Measurements from ENCODE around the gene BRAF.
"Not testable (repeated sequence)": the region's sequence is repeated elsewhere in the genome, so short reads cannot be mapped to it uniquely, and the experiment has no call there.

The BRAF gene

GRCh38 chr7:140873434-140873833 lies 51.3 kb downstream of the BRAF start:
- no peak for DNase-seq

GRCh38 chr7:140870003-140870402 lies 54.7 kb downstream of the BRAF start:
- DNase-seq, result no peak

DNA sequence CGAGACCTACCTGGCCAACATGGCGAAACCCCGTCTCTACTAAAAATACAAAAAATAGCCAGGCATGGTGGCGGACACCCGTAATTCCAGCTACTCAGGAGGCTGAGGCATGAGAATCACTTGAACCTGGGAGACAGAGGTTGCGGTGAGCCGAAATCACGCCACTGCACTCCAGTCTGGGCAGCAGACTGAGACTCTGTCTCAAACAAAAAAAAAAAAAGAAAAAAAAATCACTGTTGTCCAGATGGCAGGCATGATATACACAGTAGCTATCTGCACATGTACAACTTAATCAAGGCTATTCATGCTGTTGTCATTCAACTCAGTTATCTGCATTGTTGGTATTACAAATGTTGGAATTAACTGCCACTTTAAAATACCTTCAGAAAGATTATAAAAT lies 55.3 kb downstream of the BRAF start:
- no peak for DNase-seq

GRCh38 chr7:140867467-140868462 lies 57.0 kb downstream of the BRAF start:
- DNase-seq, result no peak

DNA sequence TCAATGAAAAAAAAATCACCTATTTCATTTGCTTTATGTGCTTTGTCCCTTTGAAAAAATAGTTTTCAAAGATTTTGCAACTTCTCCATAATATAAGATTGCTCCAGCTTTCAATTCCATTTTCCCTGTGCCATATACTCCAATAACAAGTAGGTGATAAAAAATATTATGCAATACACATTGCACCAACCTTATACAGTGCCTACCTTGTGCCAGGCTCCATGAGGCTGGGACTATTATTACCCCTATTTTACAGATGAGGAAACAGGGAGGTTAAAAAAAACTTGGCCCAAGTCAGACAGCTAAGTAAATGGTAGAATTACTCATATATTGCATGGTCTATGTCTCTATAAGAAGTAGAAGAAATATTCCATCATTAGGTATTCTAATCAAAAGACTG lies 57.8 kb downstream of the BRAF start:
- DNase-seq, result no peak

DNA sequence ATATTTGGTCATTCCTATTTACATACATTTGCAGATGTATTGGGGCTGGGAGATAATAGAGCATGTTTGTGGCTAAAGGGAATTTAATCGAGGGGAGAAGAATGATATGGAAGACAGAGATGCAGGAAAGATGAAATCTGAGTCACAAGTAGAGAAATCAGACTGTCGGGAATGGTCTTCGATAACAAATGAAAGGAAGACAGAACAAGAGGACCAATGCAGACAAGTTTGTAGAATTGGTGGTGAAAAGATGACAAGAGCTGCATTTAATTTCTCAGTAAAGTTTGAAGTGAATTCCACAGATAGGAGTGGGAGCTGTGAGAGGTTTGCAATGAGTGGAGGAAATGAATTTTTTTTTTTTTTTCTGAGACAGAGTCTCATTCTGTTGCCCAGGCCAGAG lies 60.0 kb downstream of the BRAF start:
- no peak for DNase-seq

DNA sequence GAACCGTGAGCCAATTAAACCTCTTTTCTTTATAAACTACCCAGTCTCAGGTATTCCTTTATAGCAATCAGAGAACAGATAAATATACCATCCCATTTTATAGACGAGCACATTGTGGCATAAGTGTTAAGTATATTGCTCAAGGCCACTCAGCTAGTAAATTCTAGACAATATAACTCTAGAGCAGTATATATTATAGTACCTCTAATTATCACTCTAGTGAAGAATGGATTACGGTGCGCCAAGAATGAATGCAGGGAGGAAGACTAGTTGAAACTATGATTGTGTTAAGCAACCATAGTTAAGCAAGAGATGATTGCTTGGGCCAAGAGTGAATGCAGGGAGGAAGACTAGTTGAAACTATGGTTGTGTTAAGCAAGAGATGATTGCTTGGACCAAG lies 60.9 kb downstream of the BRAF start:
- DNase-seq, result no peak

GRCh38 chr7:140863184-140863583 lies 61.5 kb downstream of the BRAF start:
- no peak for DNase-seq

GRCh38 chr7:140857048-140857447 lies 67.7 kb downstream of the BRAF start:
- DNase-seq, result no peak

- DNase-seq, result no peak
These were observed 83.5 kb downstream of the BRAF start for GRCh38 chr7:140841166-140841715.

GRCh38 chr7:140831724-140832123 lies 93.0 kb downstream of the BRAF start:
- DNase-seq, result no peak

- DNase-seq, result no peak
These were observed 95.0 kb downstream of the BRAF start for GRCh38 chr7:140829720-140830119.

GRCh38 chr7:140828741-140829140 lies 96.0 kb downstream of the BRAF start:
- DNase-seq, result no peak

DNA sequence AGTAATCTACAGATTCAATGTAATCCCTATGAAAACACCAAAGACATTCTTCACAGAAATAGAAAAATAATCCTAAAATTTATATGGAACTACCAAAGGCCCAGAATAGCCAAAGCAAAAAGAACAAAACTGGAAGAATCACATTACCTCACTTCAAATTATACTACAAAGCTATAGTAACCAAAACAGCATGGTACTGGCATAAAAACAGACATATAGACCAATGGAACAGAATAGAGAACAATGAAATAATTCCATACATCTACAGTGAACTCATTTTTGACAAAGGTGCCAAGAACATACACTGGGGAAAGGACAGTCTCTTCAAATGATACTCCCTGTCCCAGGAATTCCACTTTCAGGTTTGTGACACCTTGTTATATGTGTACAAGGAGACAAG lies 107.3 kb downstream of the BRAF start:
- DNase-seq, result not testable (repeated sequence)

- peak; percentile 74 for DNase-seq
These were observed 113.7 kb downstream of the BRAF start for GRCh38 chr7:140810830-140811556.

DNA sequence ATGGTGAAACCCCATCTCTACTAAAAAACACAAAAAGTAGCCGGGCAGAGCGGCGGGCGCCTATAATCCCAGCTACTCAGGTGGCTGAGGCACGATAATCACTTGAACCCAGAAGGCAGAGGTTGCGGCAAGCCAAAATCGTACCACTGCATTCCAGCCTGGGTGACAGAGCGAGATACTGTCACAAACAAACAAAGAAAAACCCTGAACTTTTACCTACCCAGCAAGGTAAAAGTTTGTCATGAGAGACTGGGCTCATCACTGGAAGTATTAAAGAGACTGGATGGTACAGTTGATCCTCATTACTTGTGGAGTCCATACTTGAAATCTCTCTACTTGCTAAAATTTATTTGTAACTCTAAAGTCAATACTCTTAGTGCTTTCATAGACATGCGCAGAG lies 114.3 kb downstream of the BRAF start:
- DNase-seq, result no peak

DNA sequence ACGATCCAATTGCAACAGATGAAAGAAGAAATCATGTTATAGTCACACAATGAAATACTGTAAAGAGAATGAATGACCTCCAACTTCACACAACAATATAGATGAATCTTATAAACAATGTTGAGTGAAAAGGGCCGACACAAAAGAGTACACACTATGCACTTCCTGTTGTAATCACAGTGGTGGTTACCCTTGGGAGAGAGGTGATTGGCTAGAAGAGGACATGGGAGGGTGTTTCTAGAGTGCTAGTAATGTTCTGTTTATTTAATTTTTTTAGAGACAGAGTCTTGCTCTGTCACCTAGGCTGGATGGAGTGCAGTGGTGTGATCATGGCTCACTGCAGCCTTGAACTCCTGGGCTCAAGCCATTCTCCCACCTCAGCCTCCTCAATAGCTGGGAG lies 145.8 kb downstream of the BRAF start:
- no peak for DNase-seq

- DNase-seq, result no peak
These were observed 146.2 kb downstream of the BRAF start for GRCh38 chr7:140778568-140778967.

GRCh38 chr7:140774371-140774770 lies 150.4 kb downstream of the BRAF start:
- DNase-seq, result no peak

DNA sequence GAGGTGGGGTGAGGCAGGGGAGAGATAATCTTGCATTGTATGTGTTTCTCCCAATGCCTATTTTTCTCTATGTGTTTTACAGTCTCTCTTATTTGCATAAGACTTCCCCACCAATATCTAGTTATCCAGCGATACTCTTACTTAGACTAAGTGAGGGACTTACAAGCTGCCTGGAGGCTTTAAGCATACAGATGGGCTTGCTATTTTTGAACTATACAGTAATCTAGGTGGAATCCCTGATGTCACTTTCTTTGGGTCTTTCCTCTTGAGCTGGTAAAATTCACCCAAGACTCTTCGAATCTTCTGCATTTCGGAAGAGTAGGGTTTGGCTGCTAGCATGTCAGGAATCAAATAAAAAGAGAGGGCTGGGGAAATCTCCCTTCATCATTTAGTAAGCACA lies 151.6 kb downstream of the BRAF start:
- DNase-seq, result no peak

DNA sequence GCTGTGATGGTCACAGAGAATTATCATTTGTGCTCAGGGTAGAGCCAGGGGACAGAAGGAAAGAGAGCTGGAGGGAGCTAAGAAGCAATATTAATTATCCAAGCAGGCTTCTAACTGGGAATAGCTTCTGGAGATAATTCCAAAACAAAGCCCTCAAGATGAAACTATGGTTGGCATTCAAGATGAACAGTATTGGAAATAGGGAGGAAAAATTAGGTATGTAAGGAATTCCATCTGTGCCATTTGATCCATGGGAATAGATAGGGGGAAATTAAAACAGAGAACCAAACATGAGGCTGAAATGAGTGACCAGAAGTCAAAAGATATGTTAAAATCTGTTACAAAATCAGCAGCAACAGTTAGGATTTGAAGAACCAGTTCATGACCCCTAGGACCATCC lies 152.9 kb downstream of the BRAF start:
- DNase-seq, result no peak

- DNase-seq, result no peak
These were observed 154.9 kb downstream of the BRAF start for GRCh38 chr7:140769852-140770251.

- no peak for DNase-seq
These were observed 157.3 kb downstream of the BRAF start for GRCh38 chr7:140767418-140767817.

GRCh38 chr7:140765441-140765840 lies 159.3 kb downstream of the BRAF start:
- not testable (repeated sequence) for DNase-seq

All from stimulated activated CD4-positive, alpha-beta T cell treated with anti-CD3 and anti-CD28 coated beads, Interleukin-4, amount 100 ng/mL, for 24 hours (primary cell).